ENCODE measurements around the gene ICOS.

ICOS gene

DNA sequence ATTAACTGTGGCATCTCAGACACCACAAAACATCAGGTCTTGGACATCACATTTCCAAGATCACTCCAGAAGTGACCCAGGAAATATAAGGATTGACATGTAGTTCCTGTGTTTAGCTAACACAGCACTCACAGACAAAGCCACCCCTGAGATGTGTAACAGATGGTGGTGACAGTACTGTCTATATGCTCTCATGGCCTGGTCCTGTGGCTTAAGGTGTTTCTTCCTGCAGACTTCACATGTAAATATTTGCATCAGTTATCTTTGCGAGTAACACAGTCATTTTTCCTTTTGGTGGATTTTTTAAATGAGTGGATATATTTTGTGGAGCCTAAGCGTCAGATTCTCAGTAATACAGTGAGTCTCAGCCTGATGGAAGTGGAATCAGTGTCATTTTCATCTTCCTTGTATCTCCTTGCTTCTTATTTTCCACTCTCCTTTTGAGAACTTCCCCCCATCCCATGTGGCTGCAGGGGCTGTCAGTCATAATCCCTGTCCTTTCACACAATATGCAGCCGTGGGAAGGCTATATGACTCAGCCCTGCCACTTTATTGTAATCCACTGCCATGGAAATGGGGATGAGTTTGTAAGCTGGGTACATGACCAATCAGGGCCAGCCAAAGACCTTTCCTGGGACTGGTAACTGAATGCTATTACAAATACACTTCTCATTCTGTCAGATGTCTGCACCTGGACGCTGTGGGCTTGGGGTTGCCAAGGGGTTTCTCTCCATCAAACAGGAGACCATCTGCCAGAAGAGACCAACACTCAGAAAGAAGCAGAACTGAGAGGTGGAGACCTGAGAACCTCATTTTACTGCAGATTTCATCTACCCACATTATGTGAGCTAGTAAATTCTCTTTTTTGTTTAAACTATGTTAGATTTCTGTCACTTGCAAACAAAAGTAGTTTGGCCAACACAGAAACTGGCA, 74.3 kb downstream of the ICOS start:
- Histone ChIP-seq H3F3A (ENCODE audit: insufficient read depth, low read length) (no peaks in the 10 kb centered on the region), H4K20me1 (ENCODE audit: insufficient read depth, low read length) (no peaks in the 10 kb centered on the region), H3K79me2 (ENCODE audit: insufficient read depth, low read length) (no peaks in the 10 kb centered on the region), H3K27me3 (ENCODE audit: insufficient read depth, low read length) (no peaks in the 10 kb centered on the region), H3K9me3 (ENCODE audit: low read length) (no peaks in the 10 kb centered on the region), H3K9ac (ENCODE audit: low read length) (no peak overlapping the region), H3K4me1 (ENCODE audit: insufficient read depth, low read length, severe bottlenecking) (no peaks in the 10 kb centered on the region), H3K36me3 (ENCODE audit: insufficient read depth, low read length) (no peaks in the 10 kb centered on the region), H3K9me2 (ENCODE audit: low read depth, low read length) (no peaks in the 10 kb centered on the region), H3K27ac (ENCODE audit: low read depth, low read length, poor library complexity, severe bottlenecking) (no peak overlapping the region), H3K4me3 (ENCODE audit: low read depth, low read length, poor library complexity, severe bottlenecking) (no peak overlapping the region), H2AFZ (ENCODE audit: low read length) (no peak overlapping the region), H3K4me2 (ENCODE audit: low read length) (no peak overlapping the region)
- TF ChIP-seq EZH2 (IDR thresholded peaks at IDR 0.05; ENCODE audit: borderline replicate concordance, low read length), result no peak
- no peak for TF ChIP-seq CTCF (IDR thresholded peaks at IDR 0.05; ENCODE audit: low read length)

Measured in OCI-LY1 (cell line).